HepG2 (cell line): ENCODE results near the gene PALM3. TPM values are rescaled to one million over a fixed set of nuclear protein-coding genes. Genes with fewer than 3 reads are reported as not detected.

Source experiments
- ATAC-seq: fragments of 200-7000 bp; cut with Tn5 transposase; 3 replicates; pipeline ENCODE4 v1.9.1; 2020; ENCODE audit warnings: mild to moderate bottlenecking, moderate library complexity
- BruUV-seq: library from RNA; stranded (reverse); fragments of 400-500 nt; replicated peaks from 2 replicates; lab custom pipeline; 2021; lab: Mats Ljungman, UMichigan
- CTCF ChIA-PET: fragments of 300-600 bp; formaldehyde crosslinking; extraction: SDS; loops from one replicate; lab custom pipeline; 2021; ENCODE audit warnings: low total read pairs, inconsistent platforms, low intra/inter-chr PET ratio; lab: Yijun Ruan, JAX
- POLR2A ChIA-PET: fragments of 350-600 bp; sonication (Branson Sonifier 250); formaldehyde crosslinking; loops from one replicate; lab custom pipeline; 2020; ENCODE audit warnings: antibody characterized with exemption, inconsistent platforms; lab: Yijun Ruan, JAX
- DNase-seq: peaks from one replicate; pipeline ENCODE4 v3.0.0-alpha.2; 2015; ENCODE audit warnings: low spot score
- FAIRE-seq: peaks from 3 replicates; lab custom pipeline; 2011; peaks lifted over from hg19 to GRCh38; lab: Jason Lieb, UNC
- H2AFZ ChIP-seq: one replicate; pipeline ENCODE4 v1.6.1; 2011; ENCODE audit warnings: low read length, inconsistent platforms
- H3K27ac ChIP-seq: fragments of 300-600 bp; 3 replicates; pipeline ENCODE4 v1.8.0; 2011; ENCODE audit warnings: mixed run types, mild to moderate bottlenecking, mixed read lengths, low read length, inconsistent platforms; ENCODE audit not compliant: insufficient read depth; ENCODE audit errors: extremely low read length
- H3K27me3 ChIP-seq, 2 experiments: fragments of 200-600 bp in 1 of 2; 2 replicates in 1 of 2; 3 replicates in 1 of 2; pipeline versions ENCODE4 v1.6.0 to v1.8.0; 2011; ENCODE audit warnings: low read length in 2 of 2, mild to moderate bottlenecking in 2 of 2, moderate library complexity in 2 of 2, inconsistent platforms in 1 of 2; ENCODE audit not compliant: insufficient read depth in 2 of 2, control insufficient read depth in 1 of 2
- H3K36me3 ChIP-seq, 2 experiments: fragments of 200-600 bp in 1 of 2; replicated peaks in 1 of 2; 2 replicates in 1 of 2; 3 replicates in 1 of 2; pipeline versions ENCODE4 v1.5.1 to v1.8.0; 2011; ENCODE audit warnings: low read length in 2 of 2, inconsistent platforms in 1 of 2; ENCODE audit not compliant: insufficient read depth in 2 of 2, control insufficient read depth in 1 of 2
- H3K4me1 ChIP-seq: 2 replicates; pipeline ENCODE4 v1.5.1; 2012; ENCODE audit warnings: low read length, inconsistent platforms; ENCODE audit not compliant: insufficient read depth
- H3K4me2 ChIP-seq: 2 replicates; pipeline ENCODE4 v1.6.0; 2011; ENCODE audit warnings: low read depth, low read length, inconsistent platforms
- H3K4me3 ChIP-seq, 3 experiments: fragments of 200-600 bp in 1 of 3; sonication (generic), shearing (Covaris generic) in 1 of 3; replicated peaks in 1 of 3; 2 replicates each; pipeline ENCODE4 v1.5.1; 2011 to 2016; ENCODE audit warnings: low read length in 3 of 3, inconsistent platforms in 2 of 3, low read depth in 2 of 3, mild to moderate bottlenecking in 2 of 3, control low read depth in 1 of 3, mixed read lengths in 1 of 3; ENCODE audit not compliant: insufficient read depth in 1 of 3
- H3K79me2 ChIP-seq: one replicate; pipeline ENCODE4 v1.6.1; 2011; ENCODE audit warnings: low read length, inconsistent platforms; ENCODE audit not compliant: insufficient read depth
- H3K9ac ChIP-seq: 2 replicates; pipeline ENCODE4 v1.6.0; 2011; ENCODE audit warnings: mild to moderate bottlenecking, low read depth, low read length, inconsistent platforms; ENCODE audit not compliant: insufficient read depth
- H3K9me3 ChIP-seq: 2 replicates; pipeline ENCODE4 v1.5.1; 2012; ENCODE audit warnings: mild to moderate bottlenecking, low read length
- H4K20me1 ChIP-seq: 2 replicates; pipeline ENCODE4 v1.6.0; 2011; ENCODE audit warnings: inconsistent platforms, mild to moderate bottlenecking, low read length, moderate library complexity; ENCODE audit not compliant: insufficient read depth
- NAIF1 ChIP-seq: sonication (generic); formaldehyde crosslinking; IDR thresholded peaks from 2 replicates; pipeline ENCODE4 v1.5.0; 2020; ENCODE audit warnings: mild to moderate bottlenecking, missing genetic modification reagents, borderline replicate concordance
- SRSF9 ChIP-seq: fragments of 200-400 bp; formaldehyde crosslinking; IDR thresholded peaks from 2 replicates; pipeline ENCODE4 v1.6.1; 2018; ENCODE audit warnings: borderline replicate concordance, mild to moderate bottlenecking, low read depth, low read length; ENCODE audit not compliant: insufficient read depth, poor library complexity, severe bottlenecking
- STAT5B ChIP-seq: sonication (generic); formaldehyde crosslinking; IDR thresholded peaks from 2 replicates; pipeline ENCODE4 v1.4.0; 2020; ENCODE audit warnings: missing genetic modification reagents
- ZKSCAN1 ChIP-seq: fragments of 150-350 bp; IDR thresholded peaks from 2 replicates; pipeline ENCODE4 v1.6.1; 2014; ENCODE audit warnings: low read length
- ZNF629 ChIP-seq: sonication (generic); formaldehyde crosslinking; conservative IDR thresholded peaks from 2 replicates; pipeline ENCODE4 v1.5.0; 2020; ENCODE audit warnings: missing genetic modification reagents
- WGBS: methylation state at CpG from one replicate; pipeline ENCODE4 v1.1.6; 2017; ENCODE audit warnings: low lambda C conversion rate; 5-methylcytosine and 5-hydroxymethylcytosine counted together
- in situ Hi-C: cut with HindIII; loops from 2 replicates; pipeline ENCODE4 v1.10.0; 2017; ENCODE audit warnings: low pct_unique_long_range_greater_than_20kb; ENCODE audit not compliant: extremely low pct_ligation_motif_present
- intact Hi-C: fragments of 100-400 bp; cut with micrococcal nuclease; formaldehyde crosslinking; loops from one replicate; pipeline ENCODE4 v1.10.0; 2022; ENCODE audit not compliant: unreplicated experiment
- polyA plus RNA-seq, 8 experiments: library from polyadenylated mRNA; depleted of rRNA in 3 of 8; stranded (reverse) in 7 of 8; unstranded in 1 of 8; fragments of >200 nt; fragmentation: Illumina TruSeq in 4 of 8; extraction: Trizol in 4 of 8; gene quantifications; 2 replicates each; pipeline versions ENCODE4 v1.2.1 to v1.2.3, GENCODE V29; 2011 to 2016; ENCODE audit warnings: low read depth in 4 of 8, missing spikeins in 1 of 8, mixed read lengths in 1 of 8; ENCODE audit not compliant: insufficient read depth in 1 of 8
- total RNA-seq, 5 experiments: library from RNA; depleted of rRNA; stranded (reverse); fragments of >200 nt; fragmentation: Illumina TruSeq; extraction: Trizol; gene quantifications; 2 replicates each; pipeline ENCODE4 v1.2.3, GENCODE V29; 2016; ENCODE audit warnings: low read depth in 1 of 5

The PALM3 gene
- total and polyA plus RNA-seq, 2 of the 13 experiments (the other 11 are each of a cell fraction or from before 2014, with no cell fraction given), result 0.79 to 2.4 TPM

DNA sequence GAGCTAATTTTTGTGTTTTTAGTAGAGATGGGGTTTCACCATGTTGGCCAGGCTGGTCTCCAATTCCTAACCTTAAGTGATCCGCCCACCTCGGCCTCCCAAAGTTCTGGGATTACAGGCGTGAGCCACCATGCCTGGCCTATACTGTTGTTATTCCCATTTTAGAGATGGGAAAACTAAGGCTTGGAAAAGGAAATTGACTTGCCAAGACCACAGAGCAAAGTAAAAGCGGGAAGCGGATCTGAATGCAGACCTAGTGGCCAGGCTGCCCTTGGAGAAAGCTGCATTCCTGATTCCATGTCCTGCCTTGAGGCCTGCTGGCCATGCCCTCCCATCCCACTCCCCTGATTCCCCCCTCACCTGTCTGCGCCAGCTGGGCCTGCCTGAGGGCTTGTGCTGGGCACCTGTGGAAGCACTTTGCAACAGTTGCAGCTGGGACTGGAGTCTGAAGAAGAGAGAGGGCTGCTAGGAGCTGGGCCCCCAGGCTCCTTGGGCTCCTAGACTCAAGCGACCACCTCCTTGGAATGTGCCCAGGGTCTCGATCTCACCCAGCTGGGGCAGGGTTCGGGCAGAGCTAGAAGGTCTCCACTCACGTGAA, 5.7 kb downstream of the PALM3 start:
- no peaks in the 10 kb centered on the region for H4K20me1 ChIP-seq
- no peak overlapping the region for H2AFZ ChIP-seq
- H3K36me3 ChIP-seq, result no peaks in the 10 kb centered on the region
- CTCF ChIA-PET, result no interaction called here
- no peaks in the 10 kb centered on the region for H3K9me3 ChIP-seq
- 92% methylated on average over 5 of the region's 10 CpGs for WGBS
- TF ChIP-seq NAIF1 (CRISPR knock-in tag), result no peak
- TF ChIP-seq ZNF629, result peak; percentile 78
- no peak for TF ChIP-seq SRSF9
- TF ChIP-seq, all 625 proteins: peak for 1
- Histone ChIP-seq H3K9ac (no peak overlapping the region), H3K4me3 (no peak overlapping the region), H3K27ac (no peak overlapping the region), H3K4me1 (peaks cover 26% of the 10 kb centered on the region), H3K27me3 (no peaks in the 10 kb centered on the region), H3K79me2 (no peaks in the 10 kb centered on the region), H3K4me2 (no peak overlapping the region)
- no TSS peak for BruUV-seq
- POLR2A ChIA-PET, result interaction anchor here (1.4 kb wide), 1 partner anchor 15 kb away, joined by 3 read pairs; no protein-coding TSS in a partner anchor
- ATAC-seq (no peak), FAIRE-seq (no peak), DNase-seq (no peak)
- intact Hi-C loops (no loop called here), in situ Hi-C loops (loop anchor here (25.0 kb wide), 1 partner anchor 294 kb away; the partner anchor contains the start of genes C19orf53 and MRI1)

DNA sequence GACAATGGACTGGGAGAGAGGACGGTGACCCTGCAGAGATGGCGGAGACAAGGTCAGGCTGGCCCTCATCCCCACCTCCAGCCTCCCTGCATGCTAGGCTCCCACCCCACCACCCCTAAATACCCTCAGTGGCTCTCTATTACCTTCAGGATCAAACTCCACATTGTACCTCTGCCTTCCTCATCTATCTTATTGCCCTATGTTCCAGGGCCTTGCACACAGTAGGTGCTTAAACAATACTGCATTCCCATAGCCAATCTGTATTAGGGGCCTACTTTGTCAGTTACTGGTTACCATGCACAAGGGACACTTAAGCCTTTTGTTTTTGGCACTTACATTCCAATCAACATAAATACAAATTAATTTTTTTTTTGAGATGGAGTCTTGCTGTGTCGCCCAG, 6.5 kb downstream of the PALM3 start:
- in situ Hi-C loops (loop anchor here (25.0 kb wide), 1 partner anchor 293 kb away; the partner anchor contains the start of genes C19orf53 and MRI1), intact Hi-C loops (no loop called here)
- Histone ChIP-seq H3K4me3 (no peak overlapping the region), H3K79me2 (no peaks in the 10 kb centered on the region), H3K4me1 (peaks cover 18% of the 10 kb centered on the region), H3K36me3 (no peaks in the 10 kb centered on the region), H3K27ac (no peak overlapping the region)
- DNase-seq (no peak), ATAC-seq (no peak)
- CTCF ChIA-PET, result interaction anchor here (0.6 kb wide), 1 partner anchor 141 kb away, joined by 3 read pairs; no protein-coding TSS in a partner anchor
- whole genome bisulfite sequencing, result 70% methylated on average over 3 of the region's 3 CpGs
- TF ChIP-seq ZKSCAN1 (peak; percentile 59; the same call in 1 of the 2 replicates), STAT5B (no peak)
- TF ChIP-seq, all 625 proteins: peak for 1
- H4K20me1 ChIP-seq, result no peaks in the 10 kb centered on the region
- no peak overlapping the region for H2AFZ ChIP-seq
- FAIRE-seq, result no peak
- no TSS peak for BruUV-seq
- no peak overlapping the region for H3K9ac ChIP-seq
- no peaks in the 10 kb centered on the region for H3K27me3 ChIP-seq
- no peak overlapping the region for H3K4me2 ChIP-seq
- POLR2A ChIA-PET, result interaction anchor here (1.4 kb wide), 1 partner anchor 16 kb away, joined by 3 read pairs; no protein-coding TSS in a partner anchor
- H3K9me3 ChIP-seq, result no peaks in the 10 kb centered on the region
